ENCODE data around the gene MTSS2.

MTSS2 gene

DNA sequence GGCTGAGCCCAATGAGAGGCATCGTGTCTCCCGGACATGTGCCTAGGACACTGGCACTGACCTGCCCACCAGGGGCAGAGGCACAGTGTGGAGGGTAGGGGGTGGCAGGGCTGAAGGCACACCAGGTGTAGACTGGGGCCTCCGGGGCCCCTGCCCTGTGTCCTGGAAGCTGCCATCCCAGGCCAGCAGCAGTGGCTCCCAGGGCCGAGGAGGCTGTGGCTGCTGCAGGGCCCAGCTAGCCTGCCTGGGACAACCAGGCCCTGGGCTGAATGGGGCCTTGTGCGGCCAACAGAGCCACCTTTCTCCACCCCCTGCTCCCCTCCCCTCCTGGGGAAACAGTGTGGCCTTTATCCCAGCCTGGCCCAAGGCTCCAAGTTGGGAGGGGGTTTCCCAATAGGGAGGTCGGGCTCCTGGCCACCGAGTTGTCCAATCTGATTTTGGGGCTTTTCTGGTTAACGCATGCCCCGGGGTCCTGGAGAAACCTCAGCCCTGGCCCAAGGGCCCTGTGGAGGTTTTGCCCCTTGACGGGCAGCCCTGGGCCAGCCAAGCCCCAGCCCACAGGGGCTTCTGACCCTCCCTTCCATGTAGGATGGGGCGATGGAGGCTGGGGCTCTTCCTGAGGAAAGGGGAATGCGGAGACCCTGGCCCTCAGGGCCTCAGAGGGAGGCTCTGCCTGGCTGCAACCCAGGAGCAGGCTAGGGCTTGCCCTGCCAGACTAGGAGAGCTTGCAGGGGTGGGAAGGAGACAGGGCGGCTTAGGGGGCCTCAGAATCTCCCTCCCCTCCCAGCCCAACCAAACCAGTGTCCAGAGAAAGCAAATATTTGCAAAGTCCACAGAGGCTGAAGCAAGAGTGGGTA, 4.2 kb downstream of the MTSS2 start:
- Histone ChIP-seq H3K36me3 (replicated peaks) (peaks cover 9% of the 10 kb centered on the region), H3K27me3 (replicated peaks) (no peaks in the 10 kb centered on the region), H3K4me3 (ENCODE audit: low read depth, low read length) (no peak overlapping the region), H3K27ac (no peak overlapping the region)
- TF ChIP-seq, protein P1, sequence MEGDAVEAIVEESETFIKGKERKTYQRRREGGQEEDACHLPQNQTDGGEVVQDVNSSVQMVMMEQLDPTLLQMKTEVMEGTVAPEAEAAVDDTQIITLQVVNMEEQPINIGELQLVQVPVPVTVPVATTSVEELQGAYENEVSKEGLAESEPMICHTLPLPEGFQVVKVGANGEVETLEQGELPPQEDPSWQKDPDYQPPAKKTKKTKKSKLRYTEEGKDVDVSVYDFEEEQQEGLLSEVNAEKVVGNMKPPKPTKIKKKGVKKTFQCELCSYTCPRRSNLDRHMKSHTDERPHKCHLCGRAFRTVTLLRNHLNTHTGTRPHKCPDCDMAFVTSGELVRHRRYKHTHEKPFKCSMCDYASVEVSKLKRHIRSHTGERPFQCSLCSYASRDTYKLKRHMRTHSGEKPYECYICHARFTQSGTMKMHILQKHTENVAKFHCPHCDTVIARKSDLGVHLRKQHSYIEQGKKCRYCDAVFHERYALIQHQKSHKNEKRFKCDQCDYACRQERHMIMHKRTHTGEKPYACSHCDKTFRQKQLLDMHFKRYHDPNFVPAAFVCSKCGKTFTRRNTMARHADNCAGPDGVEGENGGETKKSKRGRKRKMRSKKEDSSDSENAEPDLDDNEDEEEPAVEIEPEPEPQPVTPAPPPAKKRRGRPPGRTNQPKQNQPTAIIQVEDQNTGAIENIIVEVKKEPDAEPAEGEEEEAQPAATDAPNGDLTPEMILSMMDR (IDR thresholded peaks at IDR 0.05; ENCODE audit: low read depth, low read length, missing control alignments), result no peak
- DNase-seq, result no peak
- in situ Hi-C loops (cut with HindIII; ENCODE audit: low pct_ligation_motif_present, low sequenced_read_pairs), result no loop called here

DNA sequence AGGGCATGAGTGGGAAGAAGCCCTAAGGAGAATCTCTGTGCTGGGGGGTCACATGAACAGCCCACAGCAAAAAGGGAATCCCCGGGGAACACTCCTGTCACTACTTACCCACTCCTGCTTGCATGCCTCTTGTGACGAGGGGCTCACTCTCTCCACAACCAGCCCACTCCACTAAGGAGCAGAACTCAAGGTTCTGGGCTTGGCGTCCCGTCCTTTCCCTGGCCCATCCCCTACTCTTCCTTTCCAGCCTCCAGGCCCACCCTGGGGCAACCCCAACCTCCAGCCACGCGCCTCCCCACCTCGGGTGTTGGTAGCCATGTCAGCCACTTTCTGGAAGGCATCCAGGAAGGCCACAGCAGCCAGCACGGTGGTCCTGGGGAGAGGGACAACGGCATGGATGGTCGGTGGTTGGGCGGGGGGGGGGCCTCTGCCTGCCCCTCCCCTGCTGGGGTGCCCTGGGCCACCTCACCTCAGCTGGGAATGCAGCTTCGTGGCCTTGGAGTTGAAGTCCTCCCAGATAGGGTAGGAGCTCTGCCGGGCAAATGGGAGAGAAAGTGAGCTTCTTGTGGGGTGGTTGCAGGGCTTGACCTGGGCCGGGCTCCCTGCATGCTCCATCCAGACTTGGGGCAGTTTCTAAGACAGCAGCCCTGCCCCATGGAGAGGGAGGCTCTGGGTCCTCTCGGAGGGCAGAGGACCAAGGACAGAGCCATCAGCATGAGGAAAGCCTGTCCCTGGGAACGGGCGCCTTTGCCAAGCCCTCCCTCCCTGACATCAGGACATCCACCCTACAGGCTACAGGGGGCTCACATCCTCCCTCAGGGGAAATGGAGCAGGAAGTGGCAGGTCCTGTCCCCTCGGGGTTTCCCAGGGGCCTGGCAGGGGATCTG, 5.1 kb downstream of the MTSS2 start:
- in situ Hi-C loops (cut with HindIII; ENCODE audit: low pct_ligation_motif_present, low sequenced_read_pairs), result no loop called here
- no peak for DNase-seq
- Histone ChIP-seq H3K36me3 (replicated peaks) (peaks cover 10% of the 10 kb centered on the region), H3K27me3 (replicated peaks) (no peaks in the 10 kb centered on the region), H3K4me3 (ENCODE audit: low read depth, low read length) (no peak overlapping the region), H3K27ac (no peak overlapping the region)
- TF ChIP-seq, protein P1 (IDR thresholded peaks at IDR 0.05; ENCODE audit: low read depth, low read length, missing control alignments), result no peak

DNA sequence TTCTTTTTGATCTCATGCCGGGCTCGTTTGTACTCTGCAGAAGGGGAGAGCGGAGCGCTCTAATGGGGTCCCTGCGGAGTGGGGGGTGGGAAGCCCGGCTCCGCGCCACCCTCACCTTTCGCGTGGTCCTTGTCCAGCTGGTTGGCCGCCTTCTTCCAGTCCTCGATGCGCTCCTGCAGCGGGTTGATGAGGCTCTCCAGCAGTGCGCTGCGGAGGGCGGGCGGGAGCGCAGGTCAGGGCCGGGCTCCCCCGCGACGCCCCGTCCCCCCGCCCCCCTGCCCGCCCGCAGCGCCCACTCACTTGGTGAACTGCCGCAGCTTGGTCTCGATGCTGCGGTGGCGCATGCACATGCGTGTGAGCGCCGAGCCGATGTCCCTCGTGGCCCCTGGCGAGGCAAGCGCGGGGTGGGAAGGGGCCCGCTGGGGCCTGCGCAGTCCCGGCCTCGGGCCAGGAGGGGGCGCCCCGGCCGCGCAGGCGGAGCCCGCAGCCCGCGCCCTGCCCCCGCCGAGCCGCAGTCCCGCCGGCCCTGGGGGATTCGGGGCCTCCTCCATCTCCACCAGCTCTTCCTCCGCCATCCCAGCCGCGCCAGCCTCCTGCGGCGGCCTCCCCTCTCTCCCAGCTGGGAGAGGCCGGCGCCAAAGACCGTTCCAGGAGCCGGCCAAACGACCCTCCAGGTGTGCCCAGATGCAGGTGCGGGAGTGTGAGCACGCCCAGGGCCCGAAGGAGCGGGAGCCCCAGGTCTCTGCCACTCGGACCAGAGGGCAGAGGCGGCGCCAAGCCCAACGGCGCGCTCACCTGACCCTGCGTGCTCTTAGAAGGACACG, 6.0 kb downstream of the MTSS2 start:
- Histone ChIP-seq H3K27me3 (replicated peaks) (no peaks in the 10 kb centered on the region), H3K27ac (no peak overlapping the region), H3K4me3 (ENCODE audit: low read depth, low read length) (no peak overlapping the region), H3K36me3 (replicated peaks) (peaks cover 12% of the 10 kb centered on the region)
- in situ Hi-C loops (cut with HindIII; ENCODE audit: low pct_ligation_motif_present, low sequenced_read_pairs), result no loop called here
- DNase-seq, result no peak
- TF ChIP-seq, protein P1 (IDR thresholded peaks at IDR 0.05; ENCODE audit: low read depth, low read length, missing control alignments), result peak; percentile 34

DNA sequence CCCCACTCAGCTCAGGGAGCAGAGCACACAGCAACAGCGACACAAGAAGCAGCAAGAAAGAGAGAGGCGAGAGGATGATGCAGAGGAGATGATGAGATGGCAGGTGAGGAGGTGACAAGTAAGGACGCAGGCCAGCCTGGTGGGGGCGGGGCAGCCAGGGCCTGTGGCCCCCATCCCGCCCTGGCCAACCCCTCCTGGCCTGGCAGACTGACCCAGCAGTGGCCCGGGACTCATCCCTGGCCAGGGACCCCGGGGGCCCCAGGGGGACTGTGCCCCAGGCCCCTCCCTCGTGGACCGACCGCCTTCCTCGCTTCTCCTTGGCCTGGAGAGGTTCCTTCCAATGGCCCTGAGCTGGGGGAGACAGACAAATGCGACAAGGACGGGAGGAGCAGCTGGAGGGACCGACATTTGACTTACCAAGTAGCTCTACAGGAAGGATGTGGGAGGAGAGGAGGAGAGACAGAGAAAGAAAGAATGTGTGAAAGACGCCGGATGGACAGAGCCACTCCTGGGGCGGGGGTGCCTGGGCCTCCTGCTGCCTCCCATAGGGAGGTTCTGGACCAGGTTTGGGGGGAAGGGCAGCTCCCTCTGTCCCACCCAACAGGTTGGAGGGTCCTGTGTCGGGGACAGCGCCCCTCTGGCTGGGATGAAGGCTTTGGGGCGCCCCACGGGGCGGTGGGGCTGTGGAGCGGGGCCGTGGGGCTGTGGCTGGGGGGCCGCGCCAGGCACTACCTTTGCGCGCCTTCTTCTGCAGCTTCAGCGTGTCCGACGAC, 6.8 kb downstream of the MTSS2 start:
- H3K27me3 ChIP-seq (replicated peaks), result no peaks in the 10 kb centered on the region
- no peak overlapping the region for H3K4me3 ChIP-seq (ENCODE audit: low read depth, low read length)
- in situ Hi-C loops (cut with HindIII; ENCODE audit: low pct_ligation_motif_present, low sequenced_read_pairs), result no loop called here
- no peak overlapping the region for H3K27ac ChIP-seq
- H3K36me3 ChIP-seq (replicated peaks), result peaks cover 17% of the 10 kb centered on the region
- no peak for DNase-seq
- TF ChIP-seq, protein P1 (IDR thresholded peaks at IDR 0.05; ENCODE audit: low read depth, low read length, missing control alignments), result no peak

All from brain microvascular endothelial cell (primary cell).